ENCODE data around the gene ENGASE.

Gene ENGASE

DNA sequence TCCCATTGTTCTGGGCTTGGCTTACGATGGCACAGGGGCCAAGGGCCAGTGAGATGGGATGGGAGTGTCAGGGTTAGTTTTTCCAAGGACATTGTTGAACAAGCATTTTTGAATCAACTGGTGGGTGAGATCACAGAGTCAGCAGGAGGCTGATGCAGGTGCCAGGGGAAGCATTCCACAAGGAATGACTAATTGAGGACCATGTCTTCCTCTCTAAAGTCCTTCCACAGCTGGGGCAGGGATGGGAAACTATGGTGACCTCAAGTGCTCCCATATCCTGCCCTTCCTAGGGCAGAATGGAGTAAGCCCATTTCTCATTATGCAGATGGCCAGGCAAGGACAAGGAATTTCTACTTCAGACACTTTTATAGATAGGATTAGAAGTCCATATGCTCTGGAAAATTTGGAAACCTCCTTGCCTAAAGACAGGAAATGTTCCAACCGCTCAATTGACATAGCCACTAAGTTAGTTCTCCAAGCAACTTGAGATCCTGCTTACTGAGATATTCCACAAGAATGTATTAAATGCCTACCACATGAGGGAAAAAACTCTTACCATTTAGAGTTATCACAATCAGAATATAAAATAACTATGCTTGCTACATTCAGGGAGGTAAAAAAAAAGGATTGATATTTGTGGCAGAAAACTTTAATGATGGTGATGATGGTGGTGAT, 21.2 kb upstream of the ENGASE start:
- Histone ChIP-seq H2BK120ac (ENCODE audit: low read depth, low read length) (no peak overlapping the region), H4K5ac (ENCODE audit: low read length) (no peak overlapping the region), H3K27me3 (ENCODE audit: insufficient read depth, low read length, poor library complexity) (no peaks in the 10 kb centered on the region), H2AK5ac (ENCODE audit: low read length) (no peak overlapping the region), H3K23ac (ENCODE audit: low read length) (no peak overlapping the region), H2BK15ac (replicated peaks; ENCODE audit: low read depth) (no peak overlapping the region), H3K9ac (ENCODE audit: low read length) (no peak overlapping the region), H3K4me1 (ENCODE audit: control insufficient read depth, low read depth, low read length) (no peaks in the 10 kb centered on the region), H3K4me2 (ENCODE audit: low read length) (no peak overlapping the region), H3K79me2 (ENCODE audit: control insufficient read depth, insufficient read depth, low read length) (no peaks in the 10 kb centered on the region), H3K79me1 (ENCODE audit: low read length) (no peaks in the 10 kb centered on the region), H3K4me3 (ENCODE audit: low read length) (no peak overlapping the region), H3K56ac (ENCODE audit: low read length) (no peak overlapping the region), H3K36me3 (ENCODE audit: control insufficient read depth, insufficient read depth, low read length) (no peaks in the 10 kb centered on the region), H3K27ac (ENCODE audit: low read depth, low read length) (no peak overlapping the region), H2BK5ac (ENCODE audit: low read length) (no peak overlapping the region), H3K18ac (ENCODE audit: low read length) (no peak overlapping the region), H4K8ac (ENCODE audit: low read depth, low read length) (no peak overlapping the region), H3K4ac (ENCODE audit: low read depth, low read length) (no peak overlapping the region)
- DNase-seq, result no peak
- no CpG with 5 or more reads among the region's 2 CpGs for WGBS (ENCODE audit: extremely low coverage, insufficient coverage, low lambda C conversion rate)

DNA sequence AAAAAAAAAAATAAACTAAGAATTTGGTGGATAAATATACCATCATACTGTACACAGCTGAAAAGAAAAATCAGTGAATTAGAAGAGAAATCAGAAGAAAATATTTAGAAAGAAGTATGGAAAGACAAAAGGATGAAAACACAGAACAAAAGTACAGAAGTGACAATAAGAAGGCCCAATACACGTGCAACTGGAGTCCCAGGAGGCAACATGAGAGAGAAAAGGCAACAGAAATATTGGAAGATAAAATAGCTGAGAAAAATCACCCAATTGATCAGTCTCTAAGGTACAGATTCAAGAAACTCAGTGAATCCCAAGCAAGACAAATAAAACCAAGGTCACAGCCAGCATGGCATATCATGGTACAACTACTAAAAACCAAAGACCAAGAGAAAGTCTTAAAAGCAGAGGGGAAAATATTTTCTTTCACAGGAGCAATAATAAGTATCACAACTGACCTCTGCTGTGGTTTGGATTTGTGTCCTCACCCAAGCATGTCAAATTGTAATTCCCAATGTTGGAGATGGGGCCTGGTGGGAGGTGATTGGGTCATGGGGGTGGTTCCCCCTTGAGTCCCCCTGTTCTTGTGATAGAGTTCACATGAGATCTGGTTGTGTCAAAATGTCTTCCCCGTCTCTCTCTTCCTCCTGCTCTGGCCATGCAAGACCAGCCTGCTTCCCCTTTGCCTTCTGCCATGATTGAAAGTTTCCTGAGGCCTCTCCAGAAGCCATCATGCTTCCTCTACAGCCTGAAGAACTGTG, 20.2 kb upstream of the ENGASE start:
- Histone ChIP-seq H3K27ac (ENCODE audit: low read depth, low read length) (no peak overlapping the region), H2AK5ac (ENCODE audit: low read length) (no peak overlapping the region), H3K23ac (ENCODE audit: low read length) (no peak overlapping the region), H2BK15ac (replicated peaks; ENCODE audit: low read depth) (no peak overlapping the region), H3K4ac (ENCODE audit: low read depth, low read length) (no peak overlapping the region), H3K56ac (ENCODE audit: low read length) (no peak overlapping the region), H4K5ac (ENCODE audit: low read length) (no peak overlapping the region), H4K8ac (ENCODE audit: low read depth, low read length) (no peak overlapping the region), H3K18ac (ENCODE audit: low read length) (no peak overlapping the region), H3K4me1 (ENCODE audit: control insufficient read depth, low read depth, low read length) (no peaks in the 10 kb centered on the region), H3K4me3 (ENCODE audit: low read length) (no peak overlapping the region), H3K79me2 (ENCODE audit: control insufficient read depth, insufficient read depth, low read length) (no peaks in the 10 kb centered on the region), H3K27me3 (ENCODE audit: insufficient read depth, low read length, poor library complexity) (no peaks in the 10 kb centered on the region), H3K4me2 (ENCODE audit: low read length) (no peak overlapping the region), H2BK5ac (ENCODE audit: low read length) (no peak overlapping the region), H2BK120ac (ENCODE audit: low read depth, low read length) (no peak overlapping the region), H3K9ac (ENCODE audit: low read length) (no peak overlapping the region), H3K36me3 (ENCODE audit: control insufficient read depth, insufficient read depth, low read length) (no peaks in the 10 kb centered on the region), H3K79me1 (ENCODE audit: low read length) (no peaks in the 10 kb centered on the region)
- no peak for DNase-seq
- WGBS (ENCODE audit: extremely low coverage, insufficient coverage, low lambda C conversion rate), result no CpG with 5 or more reads among the region's 2 CpGs

DNA sequence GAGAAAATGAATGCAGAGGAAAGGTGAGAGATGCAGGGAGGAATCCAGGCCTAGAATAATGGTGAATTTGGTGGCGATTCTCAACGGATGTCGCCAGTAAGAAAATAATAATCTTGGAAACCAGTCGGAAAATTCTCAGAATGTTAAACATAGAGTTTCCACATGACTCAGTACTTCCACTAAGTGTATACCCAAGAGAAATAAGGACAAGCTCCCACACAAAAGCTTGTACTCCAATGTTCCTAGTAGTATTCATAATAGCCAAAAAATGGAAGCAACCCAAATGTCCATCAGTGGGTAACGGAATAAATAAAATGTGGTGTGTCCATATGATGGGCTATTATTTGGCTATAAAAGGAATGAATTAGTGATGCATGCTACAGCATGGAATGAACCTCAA, 19.4 kb upstream of the ENGASE start:
- no peak overlapping the region for H4K8ac ChIP-seq (ENCODE audit: low read depth, low read length)
- no peaks in the 10 kb centered on the region for H3K27me3 ChIP-seq (ENCODE audit: insufficient read depth, low read length, poor library complexity)
- no peak overlapping the region for H2BK15ac ChIP-seq (replicated peaks; ENCODE audit: low read depth)
- H2AK5ac ChIP-seq (ENCODE audit: low read length), result no peak overlapping the region
- no peak overlapping the region for H3K56ac ChIP-seq (ENCODE audit: low read length)
- no peak overlapping the region for H4K5ac ChIP-seq (ENCODE audit: low read length)
- no peaks in the 10 kb centered on the region for H3K79me2 ChIP-seq (ENCODE audit: control insufficient read depth, insufficient read depth, low read length)
- H3K23ac ChIP-seq (ENCODE audit: low read length), result no peak overlapping the region
- no peaks in the 10 kb centered on the region for H3K79me1 ChIP-seq (ENCODE audit: low read length)
- H3K4me3 ChIP-seq (ENCODE audit: low read length), result no peak overlapping the region
- no peaks in the 10 kb centered on the region for H3K36me3 ChIP-seq (ENCODE audit: control insufficient read depth, insufficient read depth, low read length)
- no peaks in the 10 kb centered on the region for H3K4me1 ChIP-seq (ENCODE audit: control insufficient read depth, low read depth, low read length)
- H2BK5ac ChIP-seq (ENCODE audit: low read length), result no peak overlapping the region
- WGBS (ENCODE audit: extremely low coverage, insufficient coverage, low lambda C conversion rate), result no CpG with 5 or more reads among the region's 5 CpGs
- H3K18ac ChIP-seq (ENCODE audit: low read length), result no peak overlapping the region
- no peak overlapping the region for H3K4ac ChIP-seq (ENCODE audit: low read depth, low read length)
- no peak overlapping the region for H2BK120ac ChIP-seq (ENCODE audit: low read depth, low read length)
- H3K4me2 ChIP-seq (ENCODE audit: low read length), result no peak overlapping the region
- H3K9ac ChIP-seq (ENCODE audit: low read length), result no peak overlapping the region
- H3K27ac ChIP-seq (ENCODE audit: low read depth, low read length), result no peak overlapping the region
- DNase-seq, result no peak

DNA sequence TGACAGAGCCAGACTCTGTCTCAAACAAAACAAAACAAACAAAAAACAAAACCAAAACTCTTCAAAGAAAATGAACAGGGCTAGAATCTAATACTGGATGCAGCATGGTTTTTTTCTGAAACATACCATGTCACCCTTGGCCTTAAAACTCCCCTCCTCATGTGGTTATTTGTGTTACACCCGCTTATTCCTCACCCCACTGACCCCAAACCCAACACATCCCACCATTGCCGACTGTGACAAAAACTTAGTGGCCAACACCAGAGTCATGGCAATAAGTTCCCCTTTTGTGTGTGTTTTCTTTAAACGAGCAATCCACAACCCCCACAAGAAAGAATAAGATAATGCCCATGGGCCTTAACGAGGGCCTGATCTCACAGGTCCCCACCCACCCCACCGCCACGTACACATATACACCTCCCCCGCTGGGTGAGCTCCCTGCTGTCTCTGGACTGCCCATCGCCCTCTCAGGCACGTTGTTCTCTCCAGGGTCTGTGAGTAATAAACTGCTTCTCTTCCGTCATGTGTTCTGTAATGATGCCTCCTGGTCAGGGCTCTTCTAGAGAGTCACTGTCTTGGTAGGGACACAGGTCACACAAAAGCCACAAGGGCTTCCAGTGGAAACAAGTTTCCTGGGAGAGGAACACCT, 16.8 kb upstream of the ENGASE start:
- Histone ChIP-seq H3K27ac (ENCODE audit: low read depth, low read length) (no peak overlapping the region), H3K4me1 (ENCODE audit: control insufficient read depth, low read depth, low read length) (no peaks in the 10 kb centered on the region), H4K8ac (ENCODE audit: low read depth, low read length) (no peak overlapping the region), H3K4me3 (ENCODE audit: low read length) (no peak overlapping the region), H3K36me3 (ENCODE audit: control insufficient read depth, insufficient read depth, low read length) (no peaks in the 10 kb centered on the region), H3K79me1 (ENCODE audit: low read length) (no peaks in the 10 kb centered on the region), H3K79me2 (ENCODE audit: control insufficient read depth, insufficient read depth, low read length) (no peaks in the 10 kb centered on the region), H3K18ac (ENCODE audit: low read length) (no peak overlapping the region), H2BK5ac (ENCODE audit: low read length) (no peak overlapping the region), H4K5ac (ENCODE audit: low read length) (no peak overlapping the region), H2AK5ac (ENCODE audit: low read length) (no peak overlapping the region), H3K23ac (ENCODE audit: low read length) (no peak overlapping the region), H3K4me2 (ENCODE audit: low read length) (no peak overlapping the region), H2BK120ac (ENCODE audit: low read depth, low read length) (no peak overlapping the region), H3K9ac (ENCODE audit: low read length) (no peak overlapping the region), H2BK15ac (replicated peaks; ENCODE audit: low read depth) (no peak overlapping the region), H3K56ac (ENCODE audit: low read length) (no peak overlapping the region), H3K4ac (ENCODE audit: low read depth, low read length) (no peak overlapping the region), H3K27me3 (ENCODE audit: insufficient read depth, low read length, poor library complexity) (no peaks in the 10 kb centered on the region)
- DNase-seq, result no peak
- no CpG with 5 or more reads among the region's 10 CpGs for WGBS (ENCODE audit: extremely low coverage, insufficient coverage, low lambda C conversion rate)

DNA sequence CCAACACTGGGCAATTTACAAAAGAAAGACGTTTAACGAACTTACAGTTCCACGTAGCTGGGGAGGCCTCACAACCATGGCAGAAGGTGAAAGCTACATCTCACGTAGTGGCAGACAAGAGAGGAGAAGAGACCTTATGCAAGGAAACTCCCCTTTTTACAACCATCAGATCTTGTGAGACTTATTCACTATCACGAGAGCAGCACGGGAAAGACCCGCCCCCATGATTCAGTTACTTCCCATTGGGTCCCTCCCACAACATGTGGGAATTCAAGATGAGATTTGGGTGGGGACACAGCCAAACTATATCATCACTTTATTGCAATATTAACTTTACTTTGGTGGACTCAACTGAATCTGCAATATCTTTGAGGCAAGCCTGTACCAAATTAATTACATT, 11.9 kb upstream of the ENGASE start:
- H3K36me3 ChIP-seq (ENCODE audit: control insufficient read depth, insufficient read depth, low read length), result no peaks in the 10 kb centered on the region
- no peaks in the 10 kb centered on the region for H3K79me2 ChIP-seq (ENCODE audit: control insufficient read depth, insufficient read depth, low read length)
- H4K8ac ChIP-seq (ENCODE audit: low read depth, low read length), result no peak overlapping the region
- WGBS (ENCODE audit: extremely low coverage, insufficient coverage, low lambda C conversion rate), result no CpG with 5 or more reads among the region's 7 CpGs
- no peak for DNase-seq
- no peak overlapping the region for H2AK5ac ChIP-seq (ENCODE audit: low read length)
- H3K4me3 ChIP-seq (ENCODE audit: low read length), result no peak overlapping the region
- no peak overlapping the region for H3K9ac ChIP-seq (ENCODE audit: low read length)
- no peak overlapping the region for H3K18ac ChIP-seq (ENCODE audit: low read length)
- H3K4me2 ChIP-seq (ENCODE audit: low read length), result no peak overlapping the region
- no peak overlapping the region for H2BK15ac ChIP-seq (replicated peaks; ENCODE audit: low read depth)
- H4K5ac ChIP-seq (ENCODE audit: low read length), result no peak overlapping the region
- no peaks in the 10 kb centered on the region for H3K27me3 ChIP-seq (ENCODE audit: insufficient read depth, low read length, poor library complexity)
- H3K4me1 ChIP-seq (ENCODE audit: control insufficient read depth, low read depth, low read length), result no peaks in the 10 kb centered on the region
- no peak overlapping the region for H3K4ac ChIP-seq (ENCODE audit: low read depth, low read length)
- no peak overlapping the region for H2BK120ac ChIP-seq (ENCODE audit: low read depth, low read length)
- H3K27ac ChIP-seq (ENCODE audit: low read depth, low read length), result no peak overlapping the region
- H3K56ac ChIP-seq (ENCODE audit: low read length), result no peak overlapping the region
- no peak overlapping the region for H3K23ac ChIP-seq (ENCODE audit: low read length)
- H3K79me1 ChIP-seq (ENCODE audit: low read length), result no peaks in the 10 kb centered on the region
- no peak overlapping the region for H2BK5ac ChIP-seq (ENCODE audit: low read length)

Measured in mesendoderm (in vitro differentiated cells).